Nephron progenitor cell (in vitro differentiated cells): ENCODE measurements around the gene KRTCAP3.

Experiments
- DNase-seq: peaks from one replicate; pipeline ENCODE4 v3.0.0; 2021
- H3K27ac Mint-ChIP-seq: 2 replicates; pipeline ENCODE4 v1.8.0; 2021; ENCODE audit warnings: mild to moderate bottlenecking, moderate library complexity, mixed read lengths
- H3K27me3 Mint-ChIP-seq: 2 replicates; pipeline ENCODE4 v1.8.0; 2021; ENCODE audit warnings: mild to moderate bottlenecking, low read depth, mixed read lengths; ENCODE audit not compliant: poor library complexity
- H3K36me3 Mint-ChIP-seq: 2 replicates; pipeline ENCODE4 v1.8.0; 2021; ENCODE audit warnings: low read depth, mixed read lengths
- H3K4me1 Mint-ChIP-seq: 2 replicates; pipeline ENCODE4 v1.8.0; 2021; ENCODE audit warnings: mixed read lengths
- H3K4me3 Mint-ChIP-seq: 2 replicates; pipeline ENCODE4 v1.8.0; 2021; ENCODE audit warnings: mild to moderate bottlenecking, moderate library complexity, mixed read lengths
- H3K9me3 Mint-ChIP-seq: 2 replicates; pipeline ENCODE4 v1.8.0; 2021; ENCODE audit warnings: mild to moderate bottlenecking, moderate library complexity, mixed read lengths
- TF ChIP-seq, protein P1 (sequence below): fragments of 200-600 bp; sonication (generic); IDR thresholded peaks from 2 replicates; pipeline ENCODE4 v1.5.0; 2021; ENCODE audit warnings: antibody characterized with exemption

Gene KRTCAP3

DNA sequence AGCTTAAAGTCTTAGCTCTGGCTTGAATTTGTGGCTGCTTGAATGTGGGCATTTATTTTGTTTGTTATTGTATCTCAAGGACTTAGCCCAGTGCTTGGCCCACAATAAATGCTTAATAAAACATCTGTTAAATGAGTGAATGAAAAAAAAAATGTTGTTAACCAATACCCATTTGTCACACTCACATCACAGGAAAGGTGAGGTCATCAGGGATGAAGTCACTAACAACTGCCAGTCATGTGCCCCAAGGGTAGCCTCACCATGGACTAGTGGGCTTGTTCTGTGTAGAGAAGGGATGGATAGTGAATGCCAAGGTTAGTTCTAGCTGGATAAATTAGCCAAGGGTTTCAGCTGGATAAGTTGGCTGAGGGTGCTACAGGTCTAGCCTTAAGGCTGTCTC, 10.8 kb upstream of the KRTCAP3 start:
- TF ChIP-seq, protein P1, sequence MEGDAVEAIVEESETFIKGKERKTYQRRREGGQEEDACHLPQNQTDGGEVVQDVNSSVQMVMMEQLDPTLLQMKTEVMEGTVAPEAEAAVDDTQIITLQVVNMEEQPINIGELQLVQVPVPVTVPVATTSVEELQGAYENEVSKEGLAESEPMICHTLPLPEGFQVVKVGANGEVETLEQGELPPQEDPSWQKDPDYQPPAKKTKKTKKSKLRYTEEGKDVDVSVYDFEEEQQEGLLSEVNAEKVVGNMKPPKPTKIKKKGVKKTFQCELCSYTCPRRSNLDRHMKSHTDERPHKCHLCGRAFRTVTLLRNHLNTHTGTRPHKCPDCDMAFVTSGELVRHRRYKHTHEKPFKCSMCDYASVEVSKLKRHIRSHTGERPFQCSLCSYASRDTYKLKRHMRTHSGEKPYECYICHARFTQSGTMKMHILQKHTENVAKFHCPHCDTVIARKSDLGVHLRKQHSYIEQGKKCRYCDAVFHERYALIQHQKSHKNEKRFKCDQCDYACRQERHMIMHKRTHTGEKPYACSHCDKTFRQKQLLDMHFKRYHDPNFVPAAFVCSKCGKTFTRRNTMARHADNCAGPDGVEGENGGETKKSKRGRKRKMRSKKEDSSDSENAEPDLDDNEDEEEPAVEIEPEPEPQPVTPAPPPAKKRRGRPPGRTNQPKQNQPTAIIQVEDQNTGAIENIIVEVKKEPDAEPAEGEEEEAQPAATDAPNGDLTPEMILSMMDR: no peak
- Mint-ChIP-seq H3K27me3 (no peaks in the 10 kb centered on the region), H3K9me3 (no peaks in the 10 kb centered on the region), H3K36me3 (peaks cover 35% of the 10 kb centered on the region), H3K27ac (peak overlapping the region; percentile 90), H3K4me3 (peak overlapping the region; percentile 57), H3K4me1 (peaks cover 31% of the 10 kb centered on the region)
- DNase-seq: no peak

DNA sequence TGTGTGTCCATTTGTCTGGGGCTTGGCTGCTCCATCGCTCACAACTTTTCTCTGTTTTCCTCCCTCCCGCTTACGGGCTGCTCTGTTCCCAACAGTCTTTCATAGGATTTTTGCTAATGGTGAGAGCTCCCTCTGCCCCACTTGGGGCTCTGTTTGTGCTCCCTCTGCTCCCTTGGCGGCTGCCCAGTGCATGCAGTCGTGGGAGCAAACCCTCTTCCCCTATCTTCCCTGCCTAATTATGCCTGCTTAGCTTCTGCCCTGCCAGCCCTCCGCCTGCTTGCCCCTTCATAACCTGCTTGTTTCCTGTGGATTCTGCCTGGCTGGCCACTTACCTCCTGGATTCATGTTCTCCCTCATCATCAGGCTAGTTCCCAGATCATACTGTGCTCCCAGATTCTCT, 6.6 kb upstream of the KRTCAP3 start:
- Mint-ChIP-seq H3K4me1 (peaks cover 14% of the 10 kb centered on the region), H3K27ac (no peak overlapping the region), H3K4me3 (no peak overlapping the region), H3K27me3 (no peaks in the 10 kb centered on the region), H3K9me3 (no peaks in the 10 kb centered on the region), H3K36me3 (peaks cover 69% of the 10 kb centered on the region)
- TF ChIP-seq, protein P1: no peak
- DNase-seq: no peak

DNA sequence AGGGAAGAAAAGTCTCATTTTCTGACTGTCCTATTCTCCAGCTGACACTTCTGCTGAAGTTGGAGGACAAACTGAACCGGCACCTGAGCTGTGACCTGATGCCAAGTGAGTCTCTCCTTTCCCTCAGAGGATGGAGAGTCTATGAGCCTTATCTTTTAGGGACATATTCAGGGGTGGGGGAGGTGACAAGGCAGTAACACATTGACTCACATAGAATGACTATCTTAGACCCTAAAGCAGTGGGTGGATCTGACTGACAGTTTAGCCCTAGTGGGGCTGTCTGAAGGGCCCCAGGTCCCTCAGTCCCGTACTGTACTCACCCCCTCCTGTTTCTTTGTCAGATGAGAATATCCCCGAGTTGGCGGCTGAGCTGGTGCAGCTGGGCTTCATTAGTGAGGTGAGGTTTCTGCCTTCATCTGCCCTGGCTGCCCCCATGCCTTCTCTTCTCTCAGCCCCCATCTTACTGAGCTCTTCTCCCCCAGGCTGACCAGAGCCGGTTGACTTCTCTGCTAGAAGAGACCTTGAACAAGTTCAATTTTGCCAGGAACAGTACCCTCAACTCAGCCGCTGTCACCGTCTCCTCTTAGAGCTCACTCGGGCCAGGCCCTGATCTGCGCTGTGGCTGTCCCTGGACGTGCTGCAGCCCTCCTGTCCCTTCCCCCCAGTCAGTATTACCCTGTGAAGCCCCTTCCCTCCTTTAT, 805 bp upstream of the KRTCAP3 start:
- TF ChIP-seq, protein P1: no peak
- peak overlapping the region; percentile 39 for H3K27ac Mint-ChIP-seq
- no peak for DNase-seq
- peaks cover 27% of the 10 kb centered on the region for H3K4me1 Mint-ChIP-seq
- no peaks in the 10 kb centered on the region for H3K27me3 Mint-ChIP-seq
- peaks cover 63% of the 10 kb centered on the region for H3K36me3 Mint-ChIP-seq
- H3K4me3 Mint-ChIP-seq: peak overlapping the region; percentile 65
- no peaks in the 10 kb centered on the region for H3K9me3 Mint-ChIP-seq

DNA sequence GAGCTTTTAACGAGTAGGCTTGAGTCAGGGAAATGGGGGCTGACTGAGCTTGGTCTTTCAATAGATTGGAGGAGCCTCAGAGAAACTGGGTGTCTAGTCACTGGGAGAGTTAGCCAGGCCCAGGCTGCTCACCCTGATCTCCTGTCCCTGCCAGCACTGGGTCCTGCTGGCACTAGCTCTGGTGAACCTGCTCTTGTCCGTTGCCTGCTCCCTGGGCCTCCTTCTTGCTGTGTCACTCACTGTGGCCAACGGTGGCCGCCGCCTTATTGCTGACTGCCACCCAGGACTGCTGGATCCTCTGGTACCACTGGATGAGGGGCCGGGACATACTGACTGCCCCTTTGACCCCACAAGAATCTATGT, 720 bp downstream of the KRTCAP3 start:
- DNase-seq: no peak
- peak overlapping the region; percentile 63 for H3K4me3 Mint-ChIP-seq

DNA sequence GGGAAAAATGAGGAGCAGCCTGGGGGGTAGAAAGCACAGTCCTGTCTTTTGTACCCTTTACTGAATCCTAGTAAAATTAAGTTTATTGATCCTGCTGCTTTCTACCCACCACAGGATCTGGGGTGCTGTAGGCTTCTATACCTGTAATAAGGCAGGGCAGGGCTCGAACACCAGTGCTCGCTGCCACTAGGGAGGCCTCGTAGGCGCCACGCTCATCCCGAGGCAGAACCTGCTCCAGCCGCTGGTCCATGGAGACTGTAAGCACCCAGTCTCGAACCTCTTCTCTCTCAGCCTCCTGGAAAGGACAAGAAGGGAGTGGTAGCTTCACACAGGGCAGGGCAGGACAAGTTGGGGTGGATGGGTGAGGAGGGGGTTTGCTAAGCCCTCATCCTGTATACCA, 3.0 kb downstream of the KRTCAP3 start:
- H3K36me3 Mint-ChIP-seq: peaks cover 63% of the 10 kb centered on the region
- no peak for DNase-seq
- TF ChIP-seq, protein P1: no peak
- no peak overlapping the region for H3K4me3 Mint-ChIP-seq
- H3K4me1 Mint-ChIP-seq: peaks cover 26% of the 10 kb centered on the region
- no peak overlapping the region for H3K27ac Mint-ChIP-seq
- H3K27me3 Mint-ChIP-seq: no peaks in the 10 kb centered on the region
- H3K9me3 Mint-ChIP-seq: no peaks in the 10 kb centered on the region

More for the DNA sequence above, 720 bp downstream of the KRTCAP3 start:
- Mint-ChIP-seq H3K27me3 (no peaks in the 10 kb centered on the region), H3K4me1 (peaks cover 27% of the 10 kb centered on the region), H3K36me3 (peaks cover 62% of the 10 kb centered on the region), H3K27ac (peak overlapping the region; percentile 74), H3K9me3 (no peaks in the 10 kb centered on the region)
- TF ChIP-seq, protein P1: no peak

DNA sequence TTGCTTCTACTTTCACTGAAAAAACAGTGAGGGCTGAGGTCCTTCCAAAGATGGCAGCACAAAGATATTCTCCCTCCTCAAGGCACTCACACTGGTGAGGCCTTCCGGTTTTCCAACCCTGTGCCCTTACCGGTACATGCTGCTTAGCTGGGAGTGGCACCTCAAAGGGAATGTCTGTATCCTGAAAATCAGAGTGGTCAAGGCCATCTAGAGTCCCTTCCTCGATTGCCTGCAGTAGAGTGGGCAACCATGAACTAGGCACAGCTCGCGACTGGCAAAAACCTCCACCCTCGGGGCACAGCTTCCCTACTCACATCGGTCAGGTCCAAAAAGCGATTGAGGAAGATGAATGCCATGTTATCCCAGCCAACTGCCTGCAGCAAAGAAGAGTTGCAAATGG, 3.4 kb downstream of the KRTCAP3 start:
- Mint-ChIP-seq H3K36me3 (peaks cover 60% of the 10 kb centered on the region), H3K4me1 (peaks cover 21% of the 10 kb centered on the region), H3K27ac (no peak overlapping the region), H3K4me3 (no peak overlapping the region), H3K27me3 (no peaks in the 10 kb centered on the region), H3K9me3 (no peaks in the 10 kb centered on the region)
- TF ChIP-seq, protein P1: no peak
- no peak for DNase-seq
